Neutrophil (primary cell): ENCODE data around the gene CTTN.

Source experiments
- H3K27ac ChIP-seq: fragments of 200-600 bp; sonication (generic); 2 replicates; pipeline ENCODE4 v1.5.1; 2016; ENCODE audit warnings: mild to moderate bottlenecking, moderate library complexity
- H3K27me3 ChIP-seq: fragments of 200-600 bp; sonication (generic); 2 replicates; pipeline ENCODE4 v1.6.0; 2016; ENCODE audit warnings: mild to moderate bottlenecking
- H3K36me3 ChIP-seq: fragments of 200-600 bp; sonication (generic); 2 replicates; pipeline ENCODE4 v1.5.1; 2017
- H3K4me1 ChIP-seq, 2 experiments: fragments of 200-600 bp in 1 of 2; sonication (generic) in 1 of 2; 1 replicate in 1 of 2; 2 replicates in 1 of 2; pipeline versions ENCODE4 v1.5.1 to v1.6.1; 2013 to 2016; ENCODE audit warnings: low read depth in 1 of 2, low read length in 1 of 2, mild to moderate bottlenecking in 1 of 2, moderate library complexity in 1 of 2; ENCODE audit not compliant: control insufficient read depth in 1 of 2, insufficient read depth in 1 of 2
- H3K4me3 ChIP-seq, 2 experiments: fragments of 200-600 bp in 1 of 2; sonication (generic) in 1 of 2; 1 replicate in 1 of 2; 2 replicates in 1 of 2; pipeline ENCODE4 v1.5.1; 2013 to 2016; ENCODE audit warnings: low read depth in 1 of 2, low read length in 1 of 2, mild to moderate bottlenecking in 1 of 2, moderate library complexity in 1 of 2
- H3K9me3 ChIP-seq: fragments of 200-600 bp; sonication (generic); 2 replicates; pipeline ENCODE4 v1.5.1; 2016
- TF ChIP-seq, protein P1 (sequence below): fragments of 200-600 bp; sonication (generic); IDR thresholded peaks from 2 replicates; pipeline ENCODE4 v1.5.1; 2016; ENCODE audit warnings: antibody characterized with exemption

The CTTN gene

GRCh38 chr11:70424765-70425344, 26.5 kb downstream of the CTTN start:
- TF ChIP-seq, protein P1, sequence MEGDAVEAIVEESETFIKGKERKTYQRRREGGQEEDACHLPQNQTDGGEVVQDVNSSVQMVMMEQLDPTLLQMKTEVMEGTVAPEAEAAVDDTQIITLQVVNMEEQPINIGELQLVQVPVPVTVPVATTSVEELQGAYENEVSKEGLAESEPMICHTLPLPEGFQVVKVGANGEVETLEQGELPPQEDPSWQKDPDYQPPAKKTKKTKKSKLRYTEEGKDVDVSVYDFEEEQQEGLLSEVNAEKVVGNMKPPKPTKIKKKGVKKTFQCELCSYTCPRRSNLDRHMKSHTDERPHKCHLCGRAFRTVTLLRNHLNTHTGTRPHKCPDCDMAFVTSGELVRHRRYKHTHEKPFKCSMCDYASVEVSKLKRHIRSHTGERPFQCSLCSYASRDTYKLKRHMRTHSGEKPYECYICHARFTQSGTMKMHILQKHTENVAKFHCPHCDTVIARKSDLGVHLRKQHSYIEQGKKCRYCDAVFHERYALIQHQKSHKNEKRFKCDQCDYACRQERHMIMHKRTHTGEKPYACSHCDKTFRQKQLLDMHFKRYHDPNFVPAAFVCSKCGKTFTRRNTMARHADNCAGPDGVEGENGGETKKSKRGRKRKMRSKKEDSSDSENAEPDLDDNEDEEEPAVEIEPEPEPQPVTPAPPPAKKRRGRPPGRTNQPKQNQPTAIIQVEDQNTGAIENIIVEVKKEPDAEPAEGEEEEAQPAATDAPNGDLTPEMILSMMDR = no peak
- Histone ChIP-seq H3K4me3 (no peak overlapping the region), H3K27ac (no peak overlapping the region), H3K36me3 (no peaks in the 10 kb centered on the region), H3K9me3 (no peaks in the 10 kb centered on the region), H3K27me3 (peaks cover 85% of the 10 kb centered on the region), H3K4me1 (peaks cover 0 to 4% of the 10 kb centered on the region in 2 experiments)

GRCh38 chr11:70427436-70427835, 29.1 kb downstream of the CTTN start:
- TF ChIP-seq, protein P1 = no peak
- Histone ChIP-seq H3K36me3 (no peaks in the 10 kb centered on the region), H3K9me3 (no peaks in the 10 kb centered on the region), H3K4me3 (no peak overlapping the region), H3K4me1 (peaks cover 0 to 4% of the 10 kb centered on the region in 2 experiments), H3K27me3 (peaks cover 85% of the 10 kb centered on the region), H3K27ac (no peak overlapping the region)

DNA sequence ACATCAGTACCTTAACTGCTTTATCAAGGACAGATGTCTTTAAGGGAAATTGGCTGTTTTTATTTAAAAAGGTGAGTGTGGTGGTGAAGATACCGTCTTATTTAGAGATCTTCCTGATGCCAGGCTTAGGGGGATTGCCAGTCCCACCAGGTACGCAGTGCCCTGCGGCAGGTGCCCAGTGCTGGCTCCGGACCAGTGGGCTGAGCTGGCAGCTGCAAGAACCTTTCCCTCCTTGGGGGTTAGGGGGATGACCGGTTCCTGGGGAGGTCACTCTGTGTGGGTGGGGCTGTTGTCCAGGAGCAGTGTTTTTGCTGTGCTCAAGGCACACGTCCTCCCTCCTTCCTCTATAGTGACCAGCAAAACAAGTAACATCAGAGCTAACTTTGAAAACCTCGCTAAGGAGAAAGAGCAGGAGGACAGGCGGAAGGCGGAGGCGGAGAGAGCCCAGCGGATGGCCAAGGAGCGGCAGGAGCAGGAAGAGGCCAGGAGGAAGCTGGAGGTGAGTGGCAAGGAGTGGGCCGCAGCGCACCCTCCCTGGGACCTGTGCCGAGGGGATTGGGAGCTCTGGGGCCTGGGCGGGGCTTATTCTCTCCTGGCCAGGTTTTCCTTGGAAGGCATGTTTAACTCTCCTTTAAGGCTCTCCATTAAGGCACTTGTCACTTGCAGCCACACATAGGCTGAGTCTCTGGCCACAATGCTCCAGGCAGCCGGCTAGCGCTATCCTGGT, 30.5 kb downstream of the CTTN start:
- Histone ChIP-seq H3K4me3 (no peak overlapping the region), H3K36me3 (no peaks in the 10 kb centered on the region)

DNA sequence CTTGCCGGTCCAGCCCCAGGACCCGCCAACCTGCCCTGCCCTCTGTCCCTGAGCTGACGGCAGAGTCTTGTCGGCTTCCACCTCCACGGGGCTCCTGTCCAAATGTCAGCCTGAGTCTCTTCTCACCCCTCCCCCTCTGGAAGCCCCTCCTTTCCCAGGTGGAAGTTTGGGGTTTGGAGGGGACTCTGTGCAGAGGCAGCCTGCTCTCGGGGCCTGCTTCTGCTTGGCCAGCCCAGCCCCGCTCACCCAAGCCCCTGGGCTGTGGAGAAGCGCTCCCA, 31.0 kb downstream of the CTTN start:
- TF ChIP-seq, protein P1 = no peak
- Histone ChIP-seq H3K4me1 (no peaks in the 10 kb centered on the region), H3K4me3 (no peak overlapping the region), H3K36me3 (no peaks in the 10 kb centered on the region), H3K27me3 (peaks cover 73% of the 10 kb centered on the region), H3K27ac (no peak overlapping the region), H3K9me3 (no peaks in the 10 kb centered on the region)

More for the DNA sequence above, 30.5 kb downstream of the CTTN start:
- peaks cover 0 to 3% of the 10 kb centered on the region in 2 experiments for H3K4me1 ChIP-seq
- peaks cover 78% of the 10 kb centered on the region for H3K27me3 ChIP-seq
- no peak overlapping the region for H3K27ac ChIP-seq
- H3K9me3 ChIP-seq = no peaks in the 10 kb centered on the region
- TF ChIP-seq, protein P1 = no peak

GRCh38 chr11:70429724-70430521, 31.6 kb downstream of the CTTN start:
- Histone ChIP-seq H3K4me1 (no peaks in the 10 kb centered on the region), H3K4me3 (no peak overlapping the region), H3K27ac (no peak overlapping the region), H3K9me3 (no peaks in the 10 kb centered on the region), H3K36me3 (no peaks in the 10 kb centered on the region), H3K27me3 (peaks cover 67% of the 10 kb centered on the region)
- TF ChIP-seq, protein P1 = no peak
